Transverse colon (tissue), 3 donors: ENCODE results near the gene CCR2.

Source experiments
- CTCF ChIP-seq, 5 experiments: fragments of 200-600 bp in 3 of 5; fragments of 450-650 bp in 2 of 5; sonication (generic) in 3 of 5; IDR thresholded peaks; 1 replicate in 2 of 5; 2 replicates in 3 of 5; pipeline ENCODE4 v1.5.1; 2016 to 2017; ENCODE audit warnings: antibody characterized with exemption in 5 of 5, inconsistent platforms in 3 of 5, mild to moderate bottlenecking in 2 of 5, moderate library complexity in 1 of 5
- EP300 ChIP-seq: sonication (generic); formaldehyde crosslinking; IDR thresholded peaks from one replicate; pipeline ENCODE4 v1.6.1; 2017; ENCODE audit warnings: antibody characterized with exemption, low read depth
- POLR2A ChIP-seq: fragments of 450-650 bp; IDR thresholded peaks from one replicate; pipeline ENCODE4 v1.6.1; 2016; ENCODE audit warnings: antibody characterized with exemption, mild to moderate bottlenecking, moderate library complexity

- TF ChIP-seq CTCF (IDR thresholded peaks at IDR 0.05) (no peak), POLR2A (no peak), EP300 (no peak)
Measured at GRCh38 chr3:46375218-46375617, 21.3 kb downstream of the CCR2 start.
